Suppressor macrophage (primary cell): ENCODE results near the gene CELF3.
A peak's percentile ranks its signal among the peaks of the same experiment; 100 is the strongest.

Source experiments
- DNase-seq, 4 experiments: peaks; one replicate each; pipeline ENCODE4 v3.0.0-alpha.2; 2020 to 2022

CELF3 gene

DNA sequence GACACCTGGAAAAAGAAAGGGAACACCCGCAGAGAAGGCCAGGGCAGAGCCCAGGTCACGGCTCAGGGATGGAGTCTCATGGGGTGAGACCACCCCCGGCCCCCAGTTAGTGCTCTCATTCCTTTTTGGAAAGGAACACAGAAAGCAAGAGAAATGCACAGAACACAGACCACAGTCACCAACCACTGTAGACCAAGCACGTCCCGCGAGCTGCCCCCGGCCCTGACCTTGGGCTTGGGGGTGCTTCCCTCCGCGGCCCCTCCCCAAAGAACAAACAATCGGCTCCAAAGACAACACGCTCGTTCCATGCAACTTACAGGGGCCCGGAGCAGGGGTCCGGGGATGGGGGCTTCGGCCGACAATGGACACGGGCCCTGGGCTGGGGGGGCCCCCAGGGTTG, 12.8 kb downstream of the CELF3 start:
- no peak for DNase-seq

DNA sequence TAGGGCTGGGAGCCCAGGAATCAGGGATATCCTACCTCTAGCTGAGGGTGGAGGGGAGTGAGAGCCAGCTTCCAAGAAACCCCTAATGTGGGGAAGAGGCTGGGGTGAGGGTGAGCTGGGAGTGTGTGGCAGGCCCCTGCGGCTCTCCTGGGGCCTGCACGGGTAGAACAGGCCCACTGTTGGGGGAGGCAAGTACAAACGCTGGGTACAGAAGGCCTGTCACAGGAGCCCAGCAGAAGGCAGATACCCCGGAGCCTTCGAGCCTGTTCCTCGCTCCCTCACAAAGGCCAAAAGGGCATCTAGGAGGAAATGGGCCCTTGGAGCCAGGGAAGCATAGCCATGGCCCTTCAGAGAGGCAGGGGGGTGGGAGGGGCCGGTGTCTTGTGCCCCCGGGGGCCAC, 13.7 kb downstream of the CELF3 start:
- no peak for DNase-seq

DNA sequence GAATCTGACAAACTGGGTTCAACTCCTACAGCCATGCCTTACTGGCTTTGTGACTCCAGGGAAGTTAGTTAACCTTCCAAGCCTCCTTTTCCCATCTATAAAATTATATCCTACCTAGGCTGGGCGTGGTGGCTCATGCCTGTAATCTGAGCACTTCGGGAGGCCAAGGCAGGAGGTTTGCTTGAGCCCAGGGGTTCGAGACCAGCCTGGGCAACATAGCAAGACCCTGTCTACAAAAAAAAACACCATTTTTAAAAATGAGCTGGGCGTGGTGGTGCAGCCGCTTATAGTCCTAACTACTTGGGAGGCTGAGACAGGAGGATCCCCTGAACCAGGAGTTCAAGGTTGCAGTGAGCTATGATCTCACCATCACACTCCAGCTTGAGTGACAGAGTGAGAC, 15.1 kb downstream of the CELF3 start:
- no peak for DNase-seq

DNA sequence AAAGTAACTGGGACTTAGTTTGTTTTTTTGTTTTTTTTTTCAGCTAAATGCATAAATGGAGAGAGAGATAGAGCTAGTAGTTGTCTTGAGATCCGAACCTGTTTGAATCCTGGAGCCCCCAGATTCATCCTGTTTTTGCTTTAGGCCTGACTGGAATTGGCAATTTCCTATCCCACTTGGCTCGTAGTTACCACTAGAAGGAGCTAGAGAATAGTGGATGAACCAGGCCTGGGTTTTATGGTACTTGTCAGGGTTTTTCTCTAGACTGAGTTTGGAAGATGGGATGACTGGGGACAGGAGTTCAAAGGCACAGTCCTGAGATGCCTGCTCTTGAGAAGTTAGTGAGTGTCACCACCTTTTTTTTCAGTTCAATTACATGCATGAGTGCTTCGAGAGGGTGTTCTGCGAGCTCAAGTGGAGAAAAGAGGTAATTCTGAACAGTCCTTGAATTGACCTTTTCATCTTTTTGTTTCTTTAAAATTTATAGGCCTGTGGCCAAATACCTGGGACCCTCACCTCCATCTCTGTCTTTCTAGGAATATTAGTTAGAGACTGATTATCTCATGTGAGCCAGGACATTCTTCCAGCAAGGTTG, 23.4 kb downstream of the CELF3 start:
- DNase-seq = peak in 2 of 4 experiments; percentile 23 to 32

DNA sequence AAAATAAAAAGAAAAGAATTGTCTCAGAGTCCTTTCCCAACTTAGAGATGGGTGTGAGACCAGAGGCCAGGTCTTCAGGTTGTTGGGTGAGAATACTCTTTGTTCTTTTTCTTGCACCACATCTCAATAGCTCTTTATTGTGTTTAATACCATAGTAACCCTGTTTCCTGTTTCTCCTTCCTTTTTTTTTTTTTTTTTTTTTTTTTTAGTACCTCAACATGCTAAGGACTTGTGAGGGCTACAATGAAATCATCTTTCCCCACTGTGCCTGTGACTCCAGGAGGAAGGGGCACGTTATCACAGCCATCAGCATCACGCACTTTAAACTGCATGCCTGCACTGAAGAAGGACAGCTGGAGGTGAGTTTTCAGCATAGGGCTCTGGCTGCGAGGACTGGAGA, 24.4 kb downstream of the CELF3 start:
- DNase-seq = peak in 2 of 4 experiments; percentile 47 to 59

DNA sequence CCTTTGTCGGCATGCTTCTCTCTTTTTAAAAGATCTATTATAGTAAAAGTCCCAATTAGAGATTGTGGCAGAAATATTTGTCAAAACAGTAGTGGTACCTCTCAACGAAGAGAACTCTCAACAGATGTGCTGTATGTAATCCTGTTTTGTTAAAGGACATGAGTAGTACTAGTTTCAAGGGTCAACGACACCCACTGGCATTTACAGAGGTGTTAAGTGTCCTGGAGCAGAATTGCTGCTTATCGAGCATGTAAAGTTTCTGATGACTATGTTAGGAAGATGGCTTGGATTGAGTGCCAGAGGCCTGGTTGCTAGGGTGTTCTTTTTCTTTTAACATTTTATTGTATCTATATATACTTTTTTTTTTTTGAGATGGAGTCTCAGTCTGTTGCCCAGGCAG, 27.1 kb downstream of the CELF3 start:
- DNase-seq = no peak

DNA sequence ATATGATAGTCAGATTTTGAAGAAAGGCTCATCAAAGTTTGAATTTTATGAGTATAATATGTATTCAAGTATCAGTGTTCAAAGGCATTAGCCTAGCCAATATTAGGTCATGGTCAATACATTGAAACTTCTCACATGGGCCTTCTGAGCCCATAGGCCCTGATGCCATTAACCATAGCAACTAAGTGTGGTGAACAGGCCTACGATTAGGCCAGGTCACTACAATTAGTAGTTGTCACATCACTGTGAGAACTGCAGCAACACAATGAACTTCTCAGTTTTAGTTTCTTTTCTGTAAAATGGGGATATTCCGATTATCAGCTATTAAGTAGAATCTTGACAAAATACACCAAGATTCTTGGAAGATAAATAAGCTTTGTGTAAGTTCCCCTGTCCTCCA, 30.0 kb downstream of the CELF3 start:
- DNase-seq = no peak

DNA sequence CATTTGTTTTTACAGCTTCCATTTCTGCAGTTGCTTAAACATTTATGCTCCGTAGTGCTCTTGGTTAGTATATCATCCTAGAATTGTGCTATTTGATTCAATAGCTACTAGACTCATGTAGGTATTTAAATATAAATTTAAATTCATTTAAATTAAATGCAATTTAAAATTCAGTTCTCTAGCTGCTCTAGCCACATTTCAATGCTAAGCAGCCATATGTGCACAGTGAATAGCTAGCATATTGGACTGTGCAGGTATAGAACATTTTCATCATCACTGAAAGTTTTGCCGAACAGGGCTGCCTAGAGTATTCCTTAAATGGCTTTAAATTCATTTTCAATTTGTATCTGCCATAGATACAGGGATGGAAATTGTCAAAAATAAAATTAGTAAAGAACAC, 32.5 kb downstream of the CELF3 start:
- no peak for DNase-seq

DNA sequence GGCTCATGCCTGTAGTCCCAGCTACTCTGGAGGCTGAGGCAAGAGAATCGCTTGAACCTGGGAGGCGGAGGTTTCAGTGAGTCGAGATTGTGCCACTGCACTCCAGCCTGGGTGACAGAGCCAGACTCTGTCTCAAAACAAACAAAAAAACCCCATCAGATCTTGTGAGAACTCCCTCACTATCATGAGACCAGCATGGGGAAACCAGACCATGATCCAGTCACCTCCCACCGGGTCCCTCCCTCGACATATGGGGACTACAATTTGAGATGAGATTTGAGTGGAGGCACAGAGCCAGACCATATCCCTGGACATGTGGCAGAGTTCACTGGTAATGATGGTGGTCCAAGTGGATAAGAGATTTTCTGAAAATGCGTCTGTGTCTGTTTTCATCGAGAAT, 33.7 kb downstream of the CELF3 start:
- peak in 3 of 4 experiments; percentile 24 to 43 (median 25) for DNase-seq

DNA sequence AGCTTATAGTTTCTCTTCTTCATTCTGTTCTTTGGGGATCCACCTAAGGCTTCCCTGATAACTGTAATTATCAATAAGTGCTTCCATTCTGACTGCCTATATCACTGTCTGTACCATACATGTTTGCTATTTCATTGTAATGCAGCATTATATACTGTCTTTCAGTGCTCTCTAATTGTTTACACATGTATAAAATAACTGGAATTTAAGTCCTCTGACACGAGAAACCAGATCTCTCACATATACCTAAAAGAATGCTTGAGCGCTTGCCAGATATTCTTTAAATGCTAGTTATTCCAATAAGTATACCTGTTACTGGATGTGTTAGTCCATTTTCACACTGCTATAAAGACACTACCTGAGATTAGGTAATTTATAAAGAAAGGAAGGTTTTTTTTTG, 34.7 kb downstream of the CELF3 start:
- no peak for DNase-seq

DNA sequence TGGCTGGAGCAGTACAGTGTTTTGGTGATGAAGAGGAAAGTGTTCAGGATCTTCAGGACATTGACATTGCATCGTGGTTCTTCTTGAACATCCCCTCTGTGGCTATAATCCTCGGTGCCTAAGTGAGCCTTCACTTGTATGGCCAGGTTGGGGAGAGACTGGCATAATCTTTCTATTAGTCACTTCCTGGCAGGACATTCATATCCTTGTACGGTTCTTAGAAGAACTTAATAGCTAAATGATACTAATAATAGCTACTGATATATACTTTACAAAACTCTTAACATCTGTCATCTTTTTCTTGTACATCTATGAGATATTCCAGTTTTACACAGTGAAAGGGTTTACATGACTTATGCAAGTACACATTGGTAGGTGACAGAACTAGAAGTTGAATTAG, 35.8 kb downstream of the CELF3 start:
- no peak for DNase-seq

DNA sequence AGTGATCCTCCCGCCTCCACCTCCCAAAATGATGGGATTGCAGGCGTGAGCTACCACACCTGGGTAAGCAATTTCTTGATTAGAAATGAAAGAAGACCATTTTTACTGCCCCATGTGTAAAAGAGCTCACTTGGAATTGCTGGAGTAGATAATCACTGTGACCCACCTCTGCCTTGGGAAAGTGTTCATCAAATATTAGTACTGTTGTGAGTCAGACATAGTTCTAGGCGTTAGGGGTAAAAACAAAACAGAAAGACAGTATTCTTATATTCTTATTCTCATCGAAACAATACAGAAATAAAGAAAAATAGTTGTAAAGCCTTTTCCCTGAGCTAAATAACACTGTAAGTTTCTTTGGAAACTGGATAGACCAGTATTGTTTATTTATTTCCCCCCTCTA, 36.2 kb downstream of the CELF3 start:
- DNase-seq = no peak

DNA sequence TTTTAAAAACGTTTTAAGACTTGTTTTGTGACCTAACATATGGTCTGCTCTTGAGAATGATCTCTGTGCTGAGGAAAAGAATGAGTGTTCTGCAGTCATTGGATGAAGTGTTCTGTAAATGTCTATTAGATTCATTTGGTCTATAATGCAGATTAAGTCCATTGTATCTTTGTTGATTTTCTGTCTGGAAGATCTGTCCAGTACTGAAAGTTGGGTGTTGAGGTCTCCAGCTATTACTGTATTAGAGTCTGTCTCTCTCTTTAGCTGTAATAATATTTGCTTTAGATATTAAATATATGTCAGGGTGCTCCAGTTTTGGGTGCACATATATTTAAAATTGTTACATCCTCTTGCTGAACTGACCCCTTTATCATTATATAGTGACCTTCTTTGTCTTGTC, 43.2 kb downstream of the CELF3 start:
- DNase-seq = no peak

DNA sequence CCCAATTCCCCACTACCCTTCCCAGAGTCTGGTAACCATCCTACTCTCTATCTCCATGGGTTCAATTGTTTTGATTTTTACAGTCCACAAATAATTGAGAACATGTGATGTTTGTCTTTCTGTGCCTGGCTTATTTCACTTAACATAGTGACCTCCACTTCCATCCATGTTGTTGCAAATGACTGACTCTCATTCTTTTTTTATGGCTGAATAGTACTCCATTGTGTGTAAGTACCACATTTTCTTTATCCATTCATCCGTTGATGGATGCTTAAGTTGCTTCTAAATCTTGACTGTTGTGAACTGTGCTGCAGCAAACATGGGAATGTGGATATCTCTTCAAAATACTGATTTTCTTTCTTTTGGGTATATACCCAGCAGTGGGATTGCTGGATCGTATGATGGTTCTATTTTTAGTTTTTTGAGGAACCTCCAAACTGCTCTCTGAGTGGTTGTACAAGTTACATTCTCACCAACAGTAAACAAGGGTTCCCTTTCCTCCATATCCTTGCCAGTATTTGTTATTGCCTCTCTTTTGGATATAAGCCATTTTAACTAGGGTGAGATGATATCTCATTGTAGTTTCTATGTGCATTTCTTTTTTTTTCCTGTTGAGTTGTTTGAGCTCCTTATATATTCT, 46.4 kb downstream of the CELF3 start:
- DNase-seq = peak in 3 of 4 experiments; percentile 19 to 53 (median 53)

DNA sequence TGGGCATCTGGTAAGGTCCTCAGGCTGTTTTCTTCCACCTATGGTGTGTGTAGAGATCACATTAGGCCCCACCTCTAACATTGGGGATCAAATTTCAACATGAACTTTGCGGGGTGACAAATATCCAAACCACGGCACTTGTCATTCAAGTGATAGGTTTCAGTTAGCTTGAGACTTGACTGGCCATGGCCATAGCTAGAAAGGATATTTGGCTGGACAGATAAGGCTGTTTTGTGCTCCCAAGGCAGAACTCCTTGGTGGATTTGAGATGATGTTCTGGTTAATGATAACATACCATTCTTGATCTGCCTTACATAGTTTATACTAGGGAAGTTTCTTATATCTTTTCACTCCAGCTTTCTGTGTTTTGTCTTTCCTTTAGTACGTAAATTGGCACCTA, 48.5 kb downstream of the CELF3 start:
- DNase-seq = no peak

DNA sequence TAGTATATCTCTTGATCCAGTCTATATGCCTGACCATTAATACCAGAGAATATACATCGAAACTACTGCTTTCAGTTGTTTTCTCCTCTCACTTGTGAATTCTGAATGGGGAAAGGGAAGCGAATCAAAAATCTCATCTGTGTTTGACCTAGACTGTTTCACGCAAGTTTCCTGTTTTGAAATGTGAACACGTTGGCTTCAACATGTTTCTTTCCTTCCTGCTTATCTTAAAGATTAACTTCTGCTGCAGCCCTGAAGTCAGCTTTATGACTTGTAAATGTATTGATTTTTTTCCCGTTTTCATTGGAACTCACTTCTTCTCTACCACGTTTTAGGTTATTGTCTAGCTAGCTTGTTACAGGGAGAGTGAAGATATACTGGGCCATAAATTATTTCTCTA, 54.9 kb downstream of the CELF3 start:
- peak; percentile 35 to 74 (median 55) for DNase-seq

DNA sequence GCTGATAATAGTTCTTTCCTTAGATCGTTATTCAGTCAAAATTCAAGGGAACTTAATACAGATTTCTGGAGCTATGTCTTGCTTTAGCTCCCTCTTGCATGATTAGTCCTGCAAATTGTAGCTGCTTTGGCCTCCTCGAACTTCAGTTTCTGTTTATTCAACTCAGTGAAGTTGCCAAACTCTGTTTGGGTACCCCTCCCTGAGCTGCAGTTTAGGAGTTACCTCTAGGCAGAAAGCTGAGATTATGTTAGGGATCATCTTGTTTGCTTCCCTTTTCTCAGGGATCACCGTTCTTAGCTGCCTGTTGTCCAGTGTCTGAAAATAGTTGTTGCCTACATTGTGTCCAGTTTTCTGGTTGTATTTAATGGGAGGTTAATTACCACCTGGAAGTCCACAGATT, 61.2 kb downstream of the CELF3 start:
- peak in 3 of 4 experiments; percentile 42 to 58 (median 48) for DNase-seq

DNA sequence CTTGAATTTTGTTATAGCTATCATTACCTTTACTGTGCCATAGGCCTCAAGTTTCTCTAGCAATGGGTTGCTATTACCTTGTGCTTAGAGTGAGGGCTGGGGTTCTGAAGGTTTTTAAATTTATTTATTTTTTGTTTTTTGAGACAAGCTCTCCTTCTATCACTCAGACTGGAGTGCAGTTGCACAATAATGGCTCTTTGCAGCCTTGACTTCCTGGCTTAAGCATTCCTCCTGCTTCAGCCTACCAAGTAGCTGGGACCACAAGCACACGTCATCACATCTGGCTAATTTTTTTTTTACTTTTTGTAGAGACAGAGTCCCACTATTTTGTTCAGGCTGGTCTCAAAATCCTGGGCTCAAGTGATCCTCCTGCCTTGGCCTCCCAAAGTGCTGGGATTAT, 63.2 kb downstream of the CELF3 start:
- peak; percentile 53 to 81 (median 72) for DNase-seq
